HG03196 (cell line): ENCODE results near the gene KCNQ1OT1.

Source experiments
- ATAC-seq: cut with Tn5 transposase; IDR thresholded peaks from one replicate; pipeline ENCODE4 v1.9.1; 2021; ENCODE audit not compliant: unreplicated experiment

The KCNQ1OT1 gene

GRCh38 chr11:2612884-2613571 lies 86.8 kb downstream of the KCNQ1OT1 start:
- no peak for ATAC-seq

- ATAC-seq: no peak
Measured at GRCh38 chr11:2609345-2609744, 90.4 kb downstream of the KCNQ1OT1 start.

DNA sequence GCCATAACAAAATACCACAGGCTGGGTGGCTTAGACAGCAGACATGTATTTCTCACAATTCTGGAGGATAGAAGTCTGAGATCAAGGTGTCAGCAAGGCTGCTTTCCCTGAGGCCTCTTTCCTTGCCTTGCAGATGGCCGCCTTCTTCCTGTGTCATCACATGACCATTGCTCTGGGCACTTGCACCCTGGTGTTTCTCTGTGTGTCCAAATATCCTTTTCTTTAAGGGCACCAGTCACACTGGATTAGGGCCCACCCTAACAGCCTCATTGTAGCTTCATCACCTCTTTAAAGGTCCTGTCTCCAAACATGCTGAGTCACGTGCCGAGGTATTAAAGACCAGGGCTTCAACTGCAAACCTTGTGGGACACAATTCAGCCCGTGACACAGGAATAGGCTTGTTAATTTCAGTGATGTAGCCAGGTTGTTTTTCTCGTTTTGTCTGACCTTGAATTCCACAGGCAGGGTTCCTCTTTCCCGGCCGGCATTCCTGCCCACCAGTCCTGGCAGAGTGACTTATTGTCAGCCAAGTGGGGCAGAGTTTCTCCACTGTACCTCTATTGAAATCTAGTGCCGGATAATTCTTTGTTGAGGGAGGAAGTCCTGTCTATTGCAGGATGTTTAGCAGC lies 100.1 kb downstream of the KCNQ1OT1 start:
- no peak for ATAC-seq

- no peak for ATAC-seq
Measured at GRCh38 chr11:2595204-2595603, 104.6 kb downstream of the KCNQ1OT1 start.

GRCh38 chr11:2594267-2594666 lies 105.5 kb downstream of the KCNQ1OT1 start:
- no peak for ATAC-seq

DNA sequence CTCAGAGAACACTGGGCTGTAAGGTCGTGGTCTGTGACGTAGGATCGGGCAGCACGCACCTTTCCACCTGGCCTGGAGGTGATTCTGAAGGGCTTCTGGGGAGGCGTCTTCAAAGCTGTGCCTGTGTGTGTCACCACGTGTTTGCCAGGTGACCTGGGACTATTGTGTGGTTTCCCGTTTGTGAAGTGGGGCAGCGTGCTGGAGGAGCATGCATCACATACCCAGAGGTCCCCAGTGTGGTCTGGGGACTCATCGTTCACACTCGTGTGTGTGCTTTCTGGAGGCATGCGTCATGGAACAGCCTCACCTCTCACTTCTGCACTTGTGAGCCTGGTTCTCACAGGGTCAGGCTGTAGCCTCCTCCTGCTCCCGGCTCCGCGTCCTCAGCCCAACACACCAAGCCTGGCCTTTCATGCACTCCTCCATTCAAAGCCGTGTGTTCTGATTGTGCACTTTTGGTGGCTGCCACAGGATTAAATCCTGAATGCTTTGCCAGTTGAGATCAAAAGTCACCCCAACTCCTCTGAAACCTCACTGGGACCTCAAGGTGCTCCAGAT lies 106.3 kb downstream of the KCNQ1OT1 start:
- ATAC-seq: no peak

- ATAC-seq: no peak
Measured at GRCh38 chr11:2592559-2593392, 107.0 kb downstream of the KCNQ1OT1 start.

GRCh38 chr11:2591805-2592204 lies 108.0 kb downstream of the KCNQ1OT1 start:
- no peak for ATAC-seq

GRCh38 chr11:2590965-2591754 lies 108.6 kb downstream of the KCNQ1OT1 start:
- no peak for ATAC-seq

GRCh38 chr11:2590131-2590964 lies 109.4 kb downstream of the KCNQ1OT1 start:
- no peak for ATAC-seq

DNA sequence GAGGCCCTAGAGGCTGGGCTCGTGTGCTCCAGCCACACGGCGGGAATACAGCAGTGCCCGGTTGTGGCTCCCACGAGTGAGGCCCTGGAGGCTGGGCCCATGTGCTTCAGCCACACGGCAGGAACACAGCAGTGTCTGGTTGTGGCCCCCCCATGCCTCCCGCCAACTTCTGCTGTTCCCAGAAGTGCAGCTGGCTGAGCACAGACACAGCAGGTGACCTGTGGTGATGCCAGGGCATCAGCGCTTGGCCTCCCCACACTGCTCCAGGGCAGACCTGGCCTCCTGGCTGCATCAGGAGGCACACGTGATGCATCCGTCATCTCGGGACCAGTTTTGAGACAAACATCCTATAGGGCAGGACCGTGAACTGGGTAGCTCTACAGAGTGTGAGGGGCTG lies 110.3 kb downstream of the KCNQ1OT1 start:
- no peak for ATAC-seq

DNA sequence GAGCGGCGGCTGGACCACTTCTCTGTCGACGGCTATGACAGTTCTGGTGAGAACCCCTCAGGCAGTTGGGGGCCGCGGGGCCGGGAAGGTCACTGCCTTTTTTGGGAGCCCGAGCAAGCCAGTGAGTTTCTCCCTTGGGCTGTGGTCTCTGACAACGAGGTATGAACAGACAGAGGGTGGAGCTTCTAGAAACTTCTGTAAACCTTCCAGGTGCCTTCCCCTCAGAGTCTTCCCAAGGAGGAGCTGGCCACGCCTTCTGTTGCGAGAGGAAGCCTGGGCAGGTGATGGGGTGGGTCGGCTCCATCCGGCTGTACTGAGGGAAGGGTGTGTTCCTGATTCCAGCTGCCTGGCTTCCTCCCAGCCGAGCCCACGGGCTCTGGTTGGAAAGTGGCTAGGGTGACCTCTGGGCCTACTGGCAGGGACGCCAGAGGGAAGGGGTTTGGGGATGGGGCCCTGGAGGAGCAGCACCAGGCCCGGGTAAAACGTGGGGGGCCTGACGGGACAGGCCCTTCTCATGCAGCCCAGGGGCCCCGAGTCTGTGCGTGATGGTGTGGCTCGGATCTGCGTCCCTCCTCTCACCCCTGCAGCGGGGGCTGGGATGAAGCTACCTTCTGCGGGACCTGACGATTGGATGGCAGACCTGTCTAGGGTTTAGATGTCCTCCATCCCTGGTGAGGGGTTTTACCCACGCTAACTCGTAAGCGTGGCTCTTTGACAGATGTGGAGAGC lies 110.8 kb downstream of the KCNQ1OT1 start:
- no peak for ATAC-seq

GRCh38 chr11:2587976-2588748 lies 111.6 kb downstream of the KCNQ1OT1 start:
- no peak for ATAC-seq

DNA sequence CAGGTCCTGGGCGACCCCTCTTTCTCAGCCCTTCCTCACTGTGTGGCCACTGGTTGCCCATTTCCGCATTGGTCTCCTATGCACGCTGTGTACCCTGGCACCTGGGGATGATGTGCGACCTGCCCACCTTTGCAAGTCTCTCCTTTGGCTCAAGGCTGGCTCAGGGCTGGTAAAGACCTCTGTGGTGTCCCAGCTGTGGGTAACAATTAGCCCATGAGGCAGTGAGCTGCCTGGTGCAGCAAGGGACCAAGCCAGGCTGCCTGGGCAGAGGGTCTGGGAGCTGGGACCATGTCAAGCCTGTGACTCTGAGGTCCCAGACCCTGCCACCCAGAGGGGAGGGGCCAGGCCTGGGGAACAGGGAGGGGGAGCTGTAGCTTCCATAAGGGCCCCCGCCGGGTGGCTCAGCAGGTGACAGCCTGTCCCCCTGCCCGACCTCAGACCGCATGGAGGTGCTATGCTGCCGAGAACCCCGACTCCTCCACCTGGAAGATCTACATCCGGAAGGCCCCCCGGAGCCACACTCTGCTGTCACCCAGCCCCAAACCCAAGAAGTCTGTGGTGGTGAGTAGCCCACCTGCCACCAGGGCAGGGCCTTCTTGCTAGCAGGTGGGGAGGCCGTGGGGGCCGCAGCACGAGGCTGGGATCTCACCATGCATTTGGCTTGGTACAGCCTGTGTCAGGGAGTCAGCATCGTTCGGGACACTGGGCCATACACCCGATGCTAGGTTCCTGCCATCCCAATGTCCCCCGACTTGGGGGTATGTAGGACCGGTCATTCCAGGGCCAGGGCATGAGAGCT lies 112.5 kb downstream of the KCNQ1OT1 start:
- no peak for ATAC-seq

DNA sequence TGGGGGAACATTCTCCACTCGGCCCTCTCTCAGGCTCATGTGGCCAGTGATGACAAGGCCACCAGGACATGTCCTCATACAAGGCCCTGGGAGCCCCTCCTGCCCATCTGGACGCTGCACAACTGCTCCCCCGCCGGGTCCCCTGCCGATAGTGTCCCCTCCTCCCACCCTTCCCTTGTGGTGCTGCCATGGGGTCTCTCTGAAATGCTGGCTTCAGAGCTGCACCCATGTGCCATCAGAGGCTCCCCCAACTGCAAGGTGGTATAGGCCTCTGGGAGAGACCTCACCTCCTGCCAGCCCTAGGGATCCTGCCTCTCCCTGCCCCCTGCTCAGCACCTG lies 113.0 kb downstream of the KCNQ1OT1 start:
- ATAC-seq: no peak

- no peak for ATAC-seq
Measured at GRCh38 chr11:2586087-2586792, 113.6 kb downstream of the KCNQ1OT1 start.

GRCh38 chr11:2585566-2586086 lies 114.2 kb downstream of the KCNQ1OT1 start:
- no peak for ATAC-seq
